GM12878 (cell line): Measurements from ENCODE around the gene CFAP90. TPM values are rescaled to one million over a fixed set of nuclear protein-coding genes. Genes with fewer than 3 reads are reported as not detected.

Experiments used
- ATAC-seq: fragments of 200-7000 bp; cut with Tn5 transposase; 3 replicates; pipeline ENCODE4 v1.9.1; 2020; ENCODE audit warnings: mild to moderate bottlenecking, moderate library complexity
- BruUV-seq: library from RNA; stranded (reverse); fragments of 400-500 nt; replicated peaks from 2 replicates; lab custom pipeline; 2021; lab: Mats Ljungman, UMichigan
- CTCF ChIA-PET: fragments of 300-600 bp; sonication (Branson Sonifier 250); formaldehyde crosslinking; extraction: SDS; loops from one replicate; lab custom pipeline; 2021; ENCODE audit warnings: inconsistent platforms; lab: Yijun Ruan, JAX
- POLR2A ChIA-PET: fragments of 350-600 bp; formaldehyde crosslinking; extraction: SDS; loops from one replicate; lab custom pipeline; 2021; ENCODE audit warnings: inconsistent platforms; lab: Charles Lee
- RAD21 ChIA-PET: fragments of 300-600 bp; sonication (Branson Sonifier 250); formaldehyde crosslinking; loops from one replicate; lab custom pipeline; 2023; ENCODE audit warnings: antibody characterized with exemption; ENCODE audit not compliant: unreplicated experiment; lab: Charles Lee
- SMC1A ChIA-PET: fragments of 300-600 bp; sonication (Branson Sonifier 250); formaldehyde crosslinking; loops from one replicate; lab custom pipeline; 2023; ENCODE audit not compliant: unreplicated experiment, uncharacterized antibody; lab: Charles Lee
- DNase-seq: peaks from one replicate; pipeline ENCODE4 v3.0.0-alpha.2; 2011; ENCODE audit warnings: low read depth, low spot score
- FAIRE-seq: peaks from 3 replicates; lab custom pipeline; 2011; peaks lifted over from hg19 to GRCh38; lab: Jason Lieb, UNC
- H2AFZ ChIP-seq: 2 replicates; pipeline ENCODE4 v1.6.0; 2011; ENCODE audit warnings: low read depth, low read length, control low read depth; ENCODE audit not compliant: control insufficient read depth
- H3K27ac ChIP-seq: 2 replicates; pipeline ENCODE4 v1.5.1; 2011; ENCODE audit warnings: control low read depth; ENCODE audit not compliant: control insufficient read depth, insufficient read depth
- H3K27me3 ChIP-seq, 2 experiments: replicated peaks in 1 of 2; 2 replicates each; pipeline versions ENCODE4 v1.6.0 to v1.6.1; 2011; ENCODE audit warnings: low read length in 1 of 2; ENCODE audit not compliant: control insufficient read depth in 2 of 2, insufficient read depth in 2 of 2
- H3K36me3 ChIP-seq, 2 experiments: 2 replicates each; pipeline ENCODE4 v1.5.1; 2011; ENCODE audit warnings: low read length in 1 of 2; ENCODE audit not compliant: control insufficient read depth in 2 of 2, insufficient read depth in 2 of 2
- H3K4me1 ChIP-seq: 2 replicates; pipeline ENCODE4 v1.6.1; 2011; ENCODE audit warnings: mild to moderate bottlenecking, low read length, moderate library complexity, mixed read lengths; ENCODE audit not compliant: control insufficient read depth, insufficient read depth
- H3K4me2 ChIP-seq: 2 replicates; pipeline ENCODE4 v1.6.0; 2011; ENCODE audit warnings: control low read depth; ENCODE audit not compliant: control insufficient read depth, insufficient read depth
- H3K4me3 ChIP-seq: fragments of 200-600 bp; sonication (generic); 2 replicates; pipeline ENCODE4 v1.5.1; 2016
- H3K79me2 ChIP-seq: 2 replicates; pipeline ENCODE4 v1.6.0; 2011; ENCODE audit warnings: low read length; ENCODE audit not compliant: control insufficient read depth, insufficient read depth
- H3K9ac ChIP-seq: 2 replicates; pipeline ENCODE4 v1.8.0; 2011; ENCODE audit warnings: low read length, control low read depth, mixed read lengths; ENCODE audit not compliant: control insufficient read depth, insufficient read depth
- H3K9me3 ChIP-seq: replicated peaks from 3 replicates; pipeline ENCODE4 v1.5.1; 2011; ENCODE audit warnings: mild to moderate bottlenecking, low read length; ENCODE audit not compliant: control insufficient read depth, insufficient read depth
- H4K20me1 ChIP-seq: 2 replicates; pipeline ENCODE4 v1.6.0; 2011; ENCODE audit not compliant: control insufficient read depth, insufficient read depth
- BACH1 ChIP-seq: fragments of 450-650 bp; IDR thresholded peaks from 2 replicates; pipeline ENCODE4 v1.6.1; 2017; ENCODE audit warnings: mild to moderate bottlenecking, borderline replicate concordance
- BRCA1 ChIP-seq: IDR thresholded peaks from 2 replicates; pipeline ENCODE4 v1.6.1; 2011; ENCODE audit warnings: low read depth, low read length, improper control_type of control experiment
- CHD4 ChIP-seq: fragments of 200-600 bp; sonication (generic); IDR thresholded peaks from 2 replicates; pipeline ENCODE4 v1.6.1; 2016; ENCODE audit warnings: mild to moderate bottlenecking
- MEF2B ChIP-seq: fragments of 450-650 bp; IDR thresholded peaks from 2 replicates; pipeline ENCODE4 v1.6.1; 2018; ENCODE audit warnings: mild to moderate bottlenecking, moderate library complexity; ENCODE audit not compliant: partially characterized antibody, poor library complexity, severe bottlenecking
- NBN ChIP-seq: fragments of 450-650 bp; IDR thresholded peaks from 2 replicates; pipeline ENCODE4 v1.6.1; 2016
- POLR2A ChIP-seq: IDR thresholded peaks from 2 replicates; pipeline ENCODE4 v1.6.1; 2011; ENCODE audit warnings: low read depth, mild to moderate bottlenecking, low read length
- SIN3A ChIP-seq: IDR thresholded peaks from 2 replicates; pipeline ENCODE4 v1.6.1; 2012; ENCODE audit warnings: low read depth, low read length, improper control_type of control experiment
- SREBF1 ChIP-seq: IDR thresholded peaks from 2 replicates; pipeline ENCODE4 v1.6.1; 2012; ENCODE audit warnings: mild to moderate bottlenecking, low read length
- STAT1 ChIP-seq: fragments of 450-650 bp; conservative IDR thresholded peaks from 2 replicates; pipeline ENCODE4 v1.6.1; 2014; ENCODE audit warnings: antibody characterized with exemption, mild to moderate bottlenecking
- TCF12 ChIP-seq: IDR thresholded peaks from 2 replicates; pipeline ENCODE4 v1.6.1; 2011; ENCODE audit warnings: low read depth, mild to moderate bottlenecking, low read length
- in situ Hi-C: fragments of 300-500 bp; cut with MboI; formaldehyde crosslinking; loops from 9 replicates; pipeline ENCODE4 v1.14.3; 2018; ENCODE audit warnings: mixed read lengths
- intact Hi-C: fragments of 100-400 bp; cut with micrococcal nuclease; formaldehyde crosslinking; loops from one replicate; pipeline ENCODE4 v1.14.2; 2022; ENCODE audit not compliant: unreplicated experiment
- polyA plus RNA-seq, 11 experiments: library from polyadenylated mRNA; depleted of rRNA in 4 of 11; unstranded in 6 of 11; stranded (reverse) in 5 of 11; fragments of >200 nt; fragmentation: Nextera tagmentation in 4 of 11; fragmentation: Illumina TruSeq in 1 of 11; extraction: Ambion mirVana in 4 of 11; extraction: Trizol in 1 of 11; gene quantifications; 1 replicate in 1 of 11; 2 replicates in 10 of 11; pipeline versions ENCODE4 v1.2.1 to v1.2.3, GENCODE V29; 2011 to 2016; ENCODE audit warnings: inconsistent platforms in 2 of 11, missing spikeins in 2 of 11, low read depth in 1 of 11
- total RNA-seq, 4 experiments: library from RNA; depleted of rRNA in 3 of 4; stranded (reverse); fragments of >200 nt in 3 of 4; fragmentation: Illumina TruSeq in 1 of 4; extraction: Trizol in 1 of 4; gene quantifications; 2 replicates each; pipeline versions ENCODE4 v1.2.1 to v1.2.3, GENCODE V29; 2013 to 2021
- TF ChIP-seq, protein P1 (sequence below): fragments of 450-650 bp; formaldehyde crosslinking; IDR thresholded peaks from 2 replicates; pipeline ENCODE4 v1.4.0; 2022; ENCODE audit warnings: mild to moderate bottlenecking, moderate library complexity
- TF ChIP-seq, protein P2 (sequence below): fragments of 450-650 bp; IDR thresholded peaks from 2 replicates; pipeline ENCODE4 v1.6.1; 2017; ENCODE audit warnings: borderline replicate concordance
- TF ChIP-seq, protein P3 (sequence below): IDR thresholded peaks from 2 replicates; pipeline ENCODE4 v1.6.1; 2011; ENCODE audit warnings: borderline replicate concordance, low read depth, mild to moderate bottlenecking, moderate library complexity, mixed read lengths, low read length; ENCODE audit not compliant: insufficient read depth; ENCODE audit errors: extremely low read length

CFAP90 gene
- total and polyA plus RNA-seq, 10 of the 15 experiments (the other 5 are each of a cell fraction or from before 2014, with no cell fraction given), result not detected

DNA sequence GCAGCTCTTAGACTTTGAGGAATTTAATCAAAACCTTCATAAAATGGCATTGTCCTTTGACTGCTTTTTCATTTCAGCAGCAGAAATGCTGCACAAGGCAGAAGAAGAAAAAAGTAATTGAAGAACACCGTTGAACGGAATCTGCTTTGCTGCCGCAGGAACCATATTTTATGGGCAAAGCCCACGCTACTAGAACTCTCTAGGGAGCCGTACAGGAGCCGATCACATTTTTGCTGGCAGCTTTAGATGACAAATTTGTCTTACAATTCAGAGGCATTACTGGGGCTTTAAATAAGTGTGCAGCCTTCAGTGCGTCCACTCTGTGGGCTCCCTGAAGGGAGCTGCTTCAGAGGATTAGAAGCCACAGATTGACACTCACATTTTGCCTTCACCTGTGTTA lies 5.4 kb downstream of the CFAP90 start (continued):
- TF ChIP-seq BRCA1, result no peak

DNA sequence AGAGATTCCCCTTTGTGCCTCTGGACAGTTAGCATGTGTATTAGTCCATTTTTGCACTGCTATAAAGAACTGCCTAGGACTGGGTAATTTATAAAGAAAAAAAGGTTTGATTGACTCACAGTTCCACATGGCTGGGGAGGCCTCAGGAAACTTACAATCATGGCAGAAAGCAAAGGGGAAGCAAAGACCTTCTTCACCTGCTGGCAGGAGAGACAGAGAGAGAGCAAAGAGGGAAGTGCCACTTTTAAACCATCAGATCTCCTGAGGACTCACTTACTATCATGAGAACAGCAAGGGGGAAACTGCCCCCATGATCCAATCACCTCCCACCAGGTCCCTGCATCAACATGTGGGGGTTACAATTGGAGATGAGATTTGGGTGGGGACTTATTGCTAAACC lies 6.0 kb downstream of the CFAP90 start:
- Histone ChIP-seq H2AFZ (no peak overlapping the region), H3K79me2 (no peaks in the 10 kb centered on the region), H3K4me2 (no peak overlapping the region), H3K4me3 (no peak overlapping the region), H3K27ac (no peak overlapping the region), H3K9me3 (no peaks in the 10 kb centered on the region), H3K4me1 (no peaks in the 10 kb centered on the region), H4K20me1 (no peaks in the 10 kb centered on the region), H3K27me3 (peaks cover 0 to 8% of the 10 kb centered on the region in 2 experiments; a peak in 2 of 4 replicates), H3K9ac (no peak overlapping the region), H3K36me3 (no peaks in the 10 kb centered on the region)
- intact Hi-C loops, result no loop called here
- TF ChIP-seq SREBF1 (no peak), SIN3A (no peak), POLR2A (no peak), BACH1 (no peak), CHD4 (no peak), TCF12 (no peak), NBN (no peak), STAT1 (no peak), MEF2B (no peak)
- TF ChIP-seq, protein P1, sequence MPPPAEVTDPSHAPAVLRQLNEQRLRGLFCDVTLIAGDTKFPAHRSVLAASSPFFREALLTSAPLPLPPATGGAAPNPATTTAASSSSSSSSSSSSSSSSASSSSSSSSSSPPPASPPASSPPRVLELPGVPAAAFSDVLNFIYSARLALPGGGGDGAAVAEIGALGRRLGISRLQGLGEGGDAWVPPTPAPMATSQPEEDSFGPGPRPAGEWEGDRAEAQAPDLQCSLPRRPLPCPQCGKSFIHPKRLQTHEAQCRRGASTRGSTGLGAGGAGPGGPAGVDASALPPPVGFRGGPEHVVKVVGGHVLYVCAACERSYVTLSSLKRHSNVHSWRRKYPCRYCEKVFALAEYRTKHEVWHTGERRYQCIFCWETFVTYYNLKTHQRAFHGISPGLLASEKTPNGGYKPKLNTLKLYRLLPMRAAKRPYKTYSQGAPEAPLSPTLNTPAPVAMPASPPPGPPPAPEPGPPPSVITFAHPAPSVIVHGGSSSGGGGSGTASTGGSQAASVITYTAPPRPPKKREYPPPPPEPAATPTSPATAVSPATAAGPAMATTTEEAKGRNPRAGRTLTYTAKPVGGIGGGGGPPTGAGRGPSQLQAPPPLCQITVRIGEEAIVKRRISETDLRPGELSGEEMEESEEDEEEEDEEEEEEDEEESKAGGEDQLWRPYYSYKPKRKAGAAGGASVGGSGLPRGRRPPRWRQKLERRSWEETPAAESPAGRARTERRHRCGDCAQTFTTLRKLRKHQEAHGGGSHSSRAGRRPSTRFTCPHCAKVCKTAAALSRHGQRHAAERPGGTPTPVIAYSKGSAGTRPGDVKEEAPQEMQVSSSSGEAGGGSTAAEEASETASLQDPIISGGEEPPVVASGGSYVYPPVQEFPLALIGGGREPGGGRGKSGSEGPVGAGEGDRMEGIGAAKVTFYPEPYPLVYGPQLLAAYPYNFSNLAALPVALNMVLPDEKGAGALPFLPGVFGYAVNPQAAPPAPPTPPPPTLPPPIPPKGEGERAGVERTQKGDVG, result no peak
- TF ChIP-seq, protein P2, sequence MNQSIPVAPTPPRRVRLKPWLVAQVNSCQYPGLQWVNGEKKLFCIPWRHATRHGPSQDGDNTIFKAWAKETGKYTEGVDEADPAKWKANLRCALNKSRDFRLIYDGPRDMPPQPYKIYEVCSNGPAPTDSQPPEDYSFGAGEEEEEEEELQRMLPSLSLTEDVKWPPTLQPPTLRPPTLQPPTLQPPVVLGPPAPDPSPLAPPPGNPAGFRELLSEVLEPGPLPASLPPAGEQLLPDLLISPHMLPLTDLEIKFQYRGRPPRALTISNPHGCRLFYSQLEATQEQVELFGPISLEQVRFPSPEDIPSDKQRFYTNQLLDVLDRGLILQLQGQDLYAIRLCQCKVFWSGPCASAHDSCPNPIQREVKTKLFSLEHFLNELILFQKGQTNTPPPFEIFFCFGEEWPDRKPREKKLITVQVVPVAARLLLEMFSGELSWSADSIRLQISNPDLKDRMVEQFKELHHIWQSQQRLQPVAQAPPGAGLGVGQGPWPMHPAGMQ, result no peak
- TF ChIP-seq, protein P3, sequence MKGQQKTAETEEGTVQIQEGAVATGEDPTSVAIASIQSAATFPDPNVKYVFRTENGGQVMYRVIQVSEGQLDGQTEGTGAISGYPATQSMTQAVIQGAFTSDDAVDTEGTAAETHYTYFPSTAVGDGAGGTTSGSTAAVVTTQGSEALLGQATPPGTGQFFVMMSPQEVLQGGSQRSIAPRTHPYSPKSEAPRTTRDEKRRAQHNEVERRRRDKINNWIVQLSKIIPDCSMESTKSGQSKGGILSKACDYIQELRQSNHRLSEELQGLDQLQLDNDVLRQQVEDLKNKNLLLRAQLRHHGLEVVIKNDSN, result no peak
- ChIA-PET RAD21 (no interaction called here), SMC1A (no interaction called here), CTCF (interaction anchor here (1.4 kb wide), 1 partner anchor 11 kb away, joined by 5 read pairs; no protein-coding TSS in a partner anchor), POLR2A (no interaction called here)
- no TSS peak for BruUV-seq
- FAIRE-seq (no peak), DNase-seq (no peak), ATAC-seq (no peak)
- in situ Hi-C loops, result no loop called here
